ENCODE results near the gene GCSAM.

The GCSAM gene

GRCh38 chr3:112132975-112133448, at the start of gene GCSAM:
Gene GCSAM, minus strand, starts transcription at chr3:112133248. Its CDS starts 128 bp downstream, at chr3:112133120.
- DNase-seq = peak; percentile 90

DNA sequence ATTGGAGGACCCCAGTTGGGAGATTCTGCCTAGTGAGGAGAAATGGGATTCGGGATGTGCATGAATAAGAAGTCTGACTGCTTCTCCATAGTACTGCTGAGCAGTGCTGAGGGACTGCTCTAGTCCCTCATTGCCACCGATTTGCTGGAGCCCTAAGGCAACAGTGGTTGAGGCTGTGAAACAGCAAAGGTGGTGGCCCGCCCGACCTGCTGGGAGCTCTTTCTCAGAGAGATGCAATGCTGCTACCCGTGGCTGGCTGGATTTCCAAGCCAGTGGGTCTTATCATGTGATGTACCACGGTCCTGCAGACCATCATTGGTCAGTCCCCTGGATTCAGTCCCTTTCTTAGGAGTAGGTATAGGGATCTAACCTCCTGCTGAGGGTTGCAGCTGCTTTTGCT, 42.6 kb upstream of the GCSAM start:
- DNase-seq = no peak

DNA sequence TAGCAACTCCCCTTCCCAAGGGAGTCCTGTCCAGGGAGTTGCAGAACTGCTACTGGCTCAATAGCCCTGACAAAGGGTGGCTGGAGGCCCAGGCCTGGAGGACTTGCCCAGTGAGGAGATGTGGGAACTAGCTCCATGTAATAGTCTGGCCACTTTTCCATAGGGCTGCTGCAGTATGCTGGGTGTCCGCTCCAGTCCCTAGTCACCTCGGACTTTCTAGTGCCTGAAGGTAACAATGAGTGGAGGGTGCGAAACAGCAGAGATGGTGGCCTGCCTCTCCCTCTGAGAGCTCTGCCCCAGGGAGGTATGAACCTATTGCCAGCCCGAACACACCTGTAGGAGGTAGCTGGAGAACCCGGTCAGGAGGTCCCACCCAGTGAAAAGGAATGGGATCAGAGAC, 42.0 kb upstream of the GCSAM start:
- no peak for DNase-seq

- no peak for DNase-seq
Measured at GRCh38 chr3:112171144-112171543, 38.1 kb upstream of the GCSAM start.

- DNase-seq = no peak
Measured at GRCh38 chr3:112170046-112170445, 37.0 kb upstream of the GCSAM start.

DNA sequence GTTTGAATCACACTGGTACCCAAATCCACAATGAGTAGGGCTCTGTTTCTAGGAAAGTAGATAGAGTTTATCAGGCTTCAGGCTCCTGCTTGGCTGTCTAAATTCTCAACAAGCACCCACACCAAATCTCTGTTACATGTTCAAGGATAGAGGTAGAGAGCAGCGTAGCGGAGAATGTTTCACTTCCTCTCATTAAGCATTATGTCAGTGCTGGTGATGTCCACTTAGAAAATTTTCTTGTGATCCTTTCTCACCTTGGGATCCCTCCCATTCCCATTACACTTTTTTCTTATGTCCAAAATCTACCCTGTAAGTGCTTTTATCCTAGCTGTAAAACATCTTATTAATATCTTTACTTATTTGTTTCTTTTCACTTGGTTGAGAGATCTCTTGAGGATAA, 34.7 kb upstream of the GCSAM start:
- no peak for DNase-seq

DNA sequence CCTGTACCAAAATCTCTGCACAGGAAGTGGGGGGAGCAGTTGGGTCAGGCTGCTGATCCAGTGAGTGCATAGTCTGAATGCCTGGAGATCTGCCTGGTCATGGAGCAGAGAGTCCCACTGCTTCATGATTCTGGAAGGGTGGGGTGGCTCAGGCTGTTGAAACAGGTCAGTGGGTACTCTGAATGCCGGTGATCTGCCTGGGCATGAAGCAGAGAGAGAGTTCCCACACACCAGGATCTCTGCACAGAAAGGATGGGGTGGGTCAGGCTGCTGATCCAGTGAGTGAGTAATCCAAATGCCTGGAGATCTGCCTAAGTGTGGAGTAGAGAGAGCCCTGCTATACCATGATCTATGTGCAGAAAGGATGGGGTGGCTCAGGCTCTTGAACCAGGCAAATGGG, 16.1 kb upstream of the GCSAM start:
- no peak for DNase-seq

GRCh38 chr3:112143689-112144088, 10.6 kb upstream of the GCSAM start:
- no peak for DNase-seq

GRCh38 chr3:112143251-112143650, 10.2 kb upstream of the GCSAM start:
- peak; percentile 41 for DNase-seq

DNA sequence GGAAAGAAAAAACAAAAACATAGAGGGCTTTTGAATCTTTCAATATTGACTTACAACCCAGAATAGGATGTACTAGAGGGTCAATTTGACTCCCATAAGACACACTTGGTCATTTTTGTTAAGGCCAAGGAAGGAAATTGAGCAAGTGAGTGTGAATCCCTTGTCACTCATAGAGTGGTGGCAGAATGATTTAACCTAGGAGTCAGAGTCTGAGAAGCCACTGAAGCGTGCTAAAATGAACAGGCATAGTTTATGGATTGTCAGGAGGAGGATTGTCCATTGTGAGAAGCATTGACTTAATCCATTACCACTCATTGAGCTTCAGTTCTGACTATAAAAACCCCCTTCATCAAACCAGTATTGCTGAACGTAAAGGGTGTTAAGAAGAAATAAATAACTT, 8.2 kb upstream of the GCSAM start:
- DNase-seq = no peak

DNA sequence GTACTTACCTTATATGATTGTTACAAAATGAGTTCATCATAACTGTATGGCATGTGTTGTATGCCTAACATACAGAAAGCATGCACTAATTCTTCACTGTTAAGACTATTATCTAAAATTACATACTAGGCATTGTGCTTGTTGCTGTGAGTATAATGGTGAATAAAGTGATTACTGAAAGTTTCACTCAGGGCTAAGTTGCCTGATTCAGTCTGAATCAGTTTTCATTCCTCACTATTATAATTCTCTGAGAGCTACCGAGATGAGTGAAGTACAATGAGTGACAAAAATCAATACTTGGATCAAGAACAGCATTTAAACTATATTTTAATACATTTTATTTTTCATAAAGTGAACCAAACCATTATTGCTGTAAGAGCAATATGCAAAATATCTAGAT, 7.5 kb upstream of the GCSAM start:
- no peak for DNase-seq

GRCh38 chr3:112138219-112138969, 5.3 kb upstream of the GCSAM start:
- no peak for DNase-seq

GRCh38 chr3:112137781-112138180, 4.7 kb upstream of the GCSAM start:
- no peak for DNase-seq

GRCh38 chr3:112136959-112137693, 4.1 kb upstream of the GCSAM start:
- peak; percentile 63 for DNase-seq

DNA sequence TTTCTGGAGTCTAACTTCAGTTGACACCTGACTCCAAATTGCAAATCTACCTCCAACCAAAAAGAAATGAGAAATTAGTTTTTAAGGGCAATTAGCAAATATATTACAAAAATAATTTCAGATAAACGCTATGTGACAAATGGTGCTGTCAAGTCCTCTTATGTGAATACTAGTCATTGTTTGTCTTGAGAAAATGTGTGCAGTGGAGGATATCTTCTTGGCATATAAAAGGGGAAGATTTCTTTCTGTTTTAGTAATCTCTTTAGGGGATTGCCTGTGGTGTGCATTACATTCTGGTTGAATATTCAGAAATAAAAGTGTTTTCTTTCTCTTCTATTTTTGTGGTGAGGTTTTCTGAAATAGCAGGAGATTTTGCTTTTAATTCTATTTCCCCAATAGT, 3.0 kb upstream of the GCSAM start:
- no peak for DNase-seq

DNA sequence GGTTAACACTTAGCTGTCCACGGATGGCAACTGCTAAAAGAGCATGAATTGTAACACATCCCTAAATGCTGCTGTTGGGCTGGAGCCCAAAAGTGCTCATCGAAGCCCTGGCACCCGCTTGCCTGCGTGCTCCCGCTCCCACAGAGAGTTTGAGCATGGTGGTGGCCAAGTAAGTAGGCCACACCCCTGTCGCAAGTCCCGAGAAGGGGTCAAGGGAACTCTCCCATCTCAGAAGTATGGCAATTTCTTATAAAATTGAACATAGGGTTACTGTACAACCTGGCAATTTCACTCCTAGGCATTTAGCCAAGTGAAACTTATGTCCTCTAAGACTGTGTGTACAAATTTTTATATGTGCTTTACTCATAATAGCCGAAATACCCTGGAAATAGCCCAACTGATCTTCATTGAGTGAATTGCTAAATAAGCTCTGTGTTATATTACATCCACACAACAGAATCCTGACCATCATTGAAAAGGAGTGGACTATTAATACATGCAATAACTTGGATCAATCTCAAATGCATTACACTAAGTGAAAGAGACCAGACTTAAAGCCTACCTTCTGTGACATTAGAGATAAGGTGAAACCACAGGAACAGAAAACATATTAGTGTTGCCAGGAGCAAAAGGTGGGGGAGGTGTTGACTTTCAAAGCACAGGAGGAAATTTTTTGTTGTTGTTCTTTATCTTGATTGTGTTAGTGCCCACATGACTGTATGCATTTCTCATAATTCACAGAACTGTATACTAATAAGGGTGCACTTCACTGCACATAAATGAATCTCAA, 1.5 kb upstream of the GCSAM start:
- peak; percentile 81 for DNase-seq

GRCh38 chr3:112133626-112134334, 732 bp upstream of the GCSAM start:
- DNase-seq = no peak

GRCh38 chr3:112132554-112132953, 494 bp downstream of the GCSAM start:
- DNase-seq = no peak

DNA sequence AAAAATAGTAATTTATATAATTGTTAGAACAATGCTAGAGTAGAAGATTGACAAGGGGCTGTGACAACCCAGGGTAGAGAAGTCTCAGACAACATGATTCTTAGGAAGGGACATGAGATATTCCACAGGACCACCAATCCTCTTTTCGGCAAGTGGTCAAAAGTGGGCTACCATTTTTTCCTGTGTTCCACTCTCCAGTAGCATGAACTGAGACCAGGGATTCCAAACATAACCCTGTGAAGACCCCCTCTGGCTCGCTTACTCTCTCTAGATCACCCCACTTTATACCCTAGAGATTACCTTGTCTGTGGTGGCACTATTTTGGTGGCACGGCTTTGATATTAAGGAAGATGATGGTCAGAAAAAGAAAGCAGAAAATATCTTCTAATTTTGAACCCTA, 960 bp downstream of the GCSAM start:
- no peak for DNase-seq

GRCh38 chr3:112131111-112131510, 1.9 kb downstream of the GCSAM start:
- no peak for DNase-seq

- DNase-seq = no peak
Measured at GRCh38 chr3:112130638-112130993, 2.4 kb downstream of the GCSAM start.

- no peak for DNase-seq
Measured at GRCh38 chr3:112129925-112130637, 3.0 kb downstream of the GCSAM start.
